GM23338 (cell line): ENCODE data around the gene CAPN15.

ENCODE experiments used
- EZH2 ChIP-seq: fragments of 200-600 bp; sonication (generic); IDR thresholded peaks from one replicate; pipeline ENCODE4 v1.8.0; 2017; ENCODE audit warnings: antibody characterized with exemption, mild to moderate bottlenecking, low read depth; ENCODE audit not compliant: unreplicated experiment
- EZH2phosphoT487 ChIP-seq: fragments of 200-600 bp; sonication (generic); IDR thresholded peaks from one replicate; pipeline ENCODE4 v1.8.1; 2018; ENCODE audit warnings: antibody characterized with exemption; ENCODE audit not compliant: unreplicated experiment
- JUNB ChIP-seq: IDR thresholded peaks from one replicate; pipeline ENCODE4 v1.6.1; 2016; ENCODE audit warnings: antibody characterized with exemption; ENCODE audit not compliant: unreplicated experiment
- NANOG ChIP-seq: IDR thresholded peaks from 2 replicates; pipeline ENCODE4 v1.6.1; 2016; ENCODE audit warnings: antibody characterized with exemption, borderline replicate concordance
- POLR2AphosphoS5 ChIP-seq: IDR thresholded peaks from 2 replicates; pipeline ENCODE4 v1.6.1; 2016; ENCODE audit warnings: antibody characterized with exemption, low read depth
- TF ChIP-seq, protein P1 (sequence below), 2 experiments: fragments of 200-600 bp in 1 of 2; sonication (generic) in 1 of 2; conservative IDR thresholded peaks; 2 replicates each; pipeline versions ENCODE4 v1.5.1 to v1.6.1; 2016 to 2017; ENCODE audit warnings: antibody characterized with exemption in 2 of 2, low read depth in 2 of 2, mild to moderate bottlenecking in 2 of 2, moderate library complexity in 1 of 2
- TF ChIP-seq, protein P2 (sequence below): IDR thresholded peaks from one replicate; pipeline ENCODE4 v1.6.1; 2018; ENCODE audit warnings: antibody characterized with exemption; ENCODE audit not compliant: unreplicated experiment
- TF ChIP-seq, protein P3 (sequence below): IDR thresholded peaks from 2 replicates; pipeline ENCODE4 v1.6.1; 2016; ENCODE audit warnings: antibody characterized with exemption
- TF ChIP-seq, protein P4 (sequence below): fragments of 250-450 bp; sonication (Bioruptor Pico); IDR thresholded peaks from 2 replicates; pipeline ENCODE4 v1.5.0; 2020; ENCODE audit warnings: mild to moderate bottlenecking, moderate library complexity

DNA sequence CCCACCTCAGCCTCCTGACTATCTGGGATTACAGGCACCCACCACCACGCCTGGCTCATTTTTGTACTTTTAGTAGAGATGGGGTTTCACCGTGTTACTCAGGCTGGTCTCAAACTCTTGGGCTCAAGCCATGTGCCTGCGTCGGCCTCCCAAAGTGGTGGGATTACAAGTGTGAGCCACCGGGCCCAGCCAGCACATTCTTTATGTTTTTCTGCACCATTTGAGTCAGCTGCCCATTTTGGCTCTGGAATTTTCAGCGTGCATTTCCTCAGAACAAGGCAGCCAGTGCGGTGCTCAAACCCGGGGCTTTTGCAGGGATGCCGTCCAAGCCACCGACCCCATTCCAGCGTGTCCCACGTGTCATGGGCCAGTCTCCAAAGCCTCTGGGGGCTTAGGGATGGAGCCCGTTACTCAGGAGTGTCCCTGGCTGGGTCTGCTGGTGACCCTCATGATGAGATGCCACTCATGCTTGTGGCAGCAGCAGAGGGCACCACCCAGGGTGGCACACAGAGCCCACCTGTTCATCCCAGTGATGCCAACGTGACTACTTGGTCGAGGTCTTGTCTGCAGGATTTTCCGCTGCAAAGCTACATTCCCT is 58.6 kb downstream of the CAPN15 start:
- TF ChIP-seq, protein P1, sequence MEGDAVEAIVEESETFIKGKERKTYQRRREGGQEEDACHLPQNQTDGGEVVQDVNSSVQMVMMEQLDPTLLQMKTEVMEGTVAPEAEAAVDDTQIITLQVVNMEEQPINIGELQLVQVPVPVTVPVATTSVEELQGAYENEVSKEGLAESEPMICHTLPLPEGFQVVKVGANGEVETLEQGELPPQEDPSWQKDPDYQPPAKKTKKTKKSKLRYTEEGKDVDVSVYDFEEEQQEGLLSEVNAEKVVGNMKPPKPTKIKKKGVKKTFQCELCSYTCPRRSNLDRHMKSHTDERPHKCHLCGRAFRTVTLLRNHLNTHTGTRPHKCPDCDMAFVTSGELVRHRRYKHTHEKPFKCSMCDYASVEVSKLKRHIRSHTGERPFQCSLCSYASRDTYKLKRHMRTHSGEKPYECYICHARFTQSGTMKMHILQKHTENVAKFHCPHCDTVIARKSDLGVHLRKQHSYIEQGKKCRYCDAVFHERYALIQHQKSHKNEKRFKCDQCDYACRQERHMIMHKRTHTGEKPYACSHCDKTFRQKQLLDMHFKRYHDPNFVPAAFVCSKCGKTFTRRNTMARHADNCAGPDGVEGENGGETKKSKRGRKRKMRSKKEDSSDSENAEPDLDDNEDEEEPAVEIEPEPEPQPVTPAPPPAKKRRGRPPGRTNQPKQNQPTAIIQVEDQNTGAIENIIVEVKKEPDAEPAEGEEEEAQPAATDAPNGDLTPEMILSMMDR (conservative IDR thresholded peaks at IDR 0.05; ENCODE audit: low read depth in 2 of 2) = no peak
- TF ChIP-seq NANOG (no peak), EZH2 (no peak), POLR2AphosphoS5 (no peak), EZH2phosphoT487 (no peak), JUNB (no peak)
- TF ChIP-seq, protein P2, sequence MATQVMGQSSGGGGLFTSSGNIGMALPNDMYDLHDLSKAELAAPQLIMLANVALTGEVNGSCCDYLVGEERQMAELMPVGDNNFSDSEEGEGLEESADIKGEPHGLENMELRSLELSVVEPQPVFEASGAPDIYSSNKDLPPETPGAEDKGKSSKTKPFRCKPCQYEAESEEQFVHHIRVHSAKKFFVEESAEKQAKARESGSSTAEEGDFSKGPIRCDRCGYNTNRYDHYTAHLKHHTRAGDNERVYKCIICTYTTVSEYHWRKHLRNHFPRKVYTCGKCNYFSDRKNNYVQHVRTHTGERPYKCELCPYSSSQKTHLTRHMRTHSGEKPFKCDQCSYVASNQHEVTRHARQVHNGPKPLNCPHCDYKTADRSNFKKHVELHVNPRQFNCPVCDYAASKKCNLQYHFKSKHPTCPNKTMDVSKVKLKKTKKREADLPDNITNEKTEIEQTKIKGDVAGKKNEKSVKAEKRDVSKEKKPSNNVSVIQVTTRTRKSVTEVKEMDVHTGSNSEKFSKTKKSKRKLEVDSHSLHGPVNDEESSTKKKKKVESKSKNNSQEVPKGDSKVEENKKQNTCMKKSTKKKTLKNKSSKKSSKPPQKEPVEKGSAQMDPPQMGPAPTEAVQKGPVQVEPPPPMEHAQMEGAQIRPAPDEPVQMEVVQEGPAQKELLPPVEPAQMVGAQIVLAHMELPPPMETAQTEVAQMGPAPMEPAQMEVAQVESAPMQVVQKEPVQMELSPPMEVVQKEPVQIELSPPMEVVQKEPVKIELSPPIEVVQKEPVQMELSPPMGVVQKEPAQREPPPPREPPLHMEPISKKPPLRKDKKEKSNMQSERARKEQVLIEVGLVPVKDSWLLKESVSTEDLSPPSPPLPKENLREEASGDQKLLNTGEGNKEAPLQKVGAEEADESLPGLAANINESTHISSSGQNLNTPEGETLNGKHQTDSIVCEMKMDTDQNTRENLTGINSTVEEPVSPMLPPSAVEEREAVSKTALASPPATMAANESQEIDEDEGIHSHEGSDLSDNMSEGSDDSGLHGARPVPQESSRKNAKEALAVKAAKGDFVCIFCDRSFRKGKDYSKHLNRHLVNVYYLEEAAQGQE = no peak
- TF ChIP-seq, protein P3, sequence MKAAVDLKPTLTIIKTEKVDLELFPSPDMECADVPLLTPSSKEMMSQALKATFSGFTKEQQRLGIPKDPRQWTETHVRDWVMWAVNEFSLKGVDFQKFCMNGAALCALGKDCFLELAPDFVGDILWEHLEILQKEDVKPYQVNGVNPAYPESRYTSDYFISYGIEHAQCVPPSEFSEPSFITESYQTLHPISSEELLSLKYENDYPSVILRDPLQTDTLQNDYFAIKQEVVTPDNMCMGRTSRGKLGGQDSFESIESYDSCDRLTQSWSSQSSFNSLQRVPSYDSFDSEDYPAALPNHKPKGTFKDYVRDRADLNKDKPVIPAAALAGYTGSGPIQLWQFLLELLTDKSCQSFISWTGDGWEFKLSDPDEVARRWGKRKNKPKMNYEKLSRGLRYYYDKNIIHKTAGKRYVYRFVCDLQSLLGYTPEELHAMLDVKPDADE = no peak
- TF ChIP-seq, protein P4, sequence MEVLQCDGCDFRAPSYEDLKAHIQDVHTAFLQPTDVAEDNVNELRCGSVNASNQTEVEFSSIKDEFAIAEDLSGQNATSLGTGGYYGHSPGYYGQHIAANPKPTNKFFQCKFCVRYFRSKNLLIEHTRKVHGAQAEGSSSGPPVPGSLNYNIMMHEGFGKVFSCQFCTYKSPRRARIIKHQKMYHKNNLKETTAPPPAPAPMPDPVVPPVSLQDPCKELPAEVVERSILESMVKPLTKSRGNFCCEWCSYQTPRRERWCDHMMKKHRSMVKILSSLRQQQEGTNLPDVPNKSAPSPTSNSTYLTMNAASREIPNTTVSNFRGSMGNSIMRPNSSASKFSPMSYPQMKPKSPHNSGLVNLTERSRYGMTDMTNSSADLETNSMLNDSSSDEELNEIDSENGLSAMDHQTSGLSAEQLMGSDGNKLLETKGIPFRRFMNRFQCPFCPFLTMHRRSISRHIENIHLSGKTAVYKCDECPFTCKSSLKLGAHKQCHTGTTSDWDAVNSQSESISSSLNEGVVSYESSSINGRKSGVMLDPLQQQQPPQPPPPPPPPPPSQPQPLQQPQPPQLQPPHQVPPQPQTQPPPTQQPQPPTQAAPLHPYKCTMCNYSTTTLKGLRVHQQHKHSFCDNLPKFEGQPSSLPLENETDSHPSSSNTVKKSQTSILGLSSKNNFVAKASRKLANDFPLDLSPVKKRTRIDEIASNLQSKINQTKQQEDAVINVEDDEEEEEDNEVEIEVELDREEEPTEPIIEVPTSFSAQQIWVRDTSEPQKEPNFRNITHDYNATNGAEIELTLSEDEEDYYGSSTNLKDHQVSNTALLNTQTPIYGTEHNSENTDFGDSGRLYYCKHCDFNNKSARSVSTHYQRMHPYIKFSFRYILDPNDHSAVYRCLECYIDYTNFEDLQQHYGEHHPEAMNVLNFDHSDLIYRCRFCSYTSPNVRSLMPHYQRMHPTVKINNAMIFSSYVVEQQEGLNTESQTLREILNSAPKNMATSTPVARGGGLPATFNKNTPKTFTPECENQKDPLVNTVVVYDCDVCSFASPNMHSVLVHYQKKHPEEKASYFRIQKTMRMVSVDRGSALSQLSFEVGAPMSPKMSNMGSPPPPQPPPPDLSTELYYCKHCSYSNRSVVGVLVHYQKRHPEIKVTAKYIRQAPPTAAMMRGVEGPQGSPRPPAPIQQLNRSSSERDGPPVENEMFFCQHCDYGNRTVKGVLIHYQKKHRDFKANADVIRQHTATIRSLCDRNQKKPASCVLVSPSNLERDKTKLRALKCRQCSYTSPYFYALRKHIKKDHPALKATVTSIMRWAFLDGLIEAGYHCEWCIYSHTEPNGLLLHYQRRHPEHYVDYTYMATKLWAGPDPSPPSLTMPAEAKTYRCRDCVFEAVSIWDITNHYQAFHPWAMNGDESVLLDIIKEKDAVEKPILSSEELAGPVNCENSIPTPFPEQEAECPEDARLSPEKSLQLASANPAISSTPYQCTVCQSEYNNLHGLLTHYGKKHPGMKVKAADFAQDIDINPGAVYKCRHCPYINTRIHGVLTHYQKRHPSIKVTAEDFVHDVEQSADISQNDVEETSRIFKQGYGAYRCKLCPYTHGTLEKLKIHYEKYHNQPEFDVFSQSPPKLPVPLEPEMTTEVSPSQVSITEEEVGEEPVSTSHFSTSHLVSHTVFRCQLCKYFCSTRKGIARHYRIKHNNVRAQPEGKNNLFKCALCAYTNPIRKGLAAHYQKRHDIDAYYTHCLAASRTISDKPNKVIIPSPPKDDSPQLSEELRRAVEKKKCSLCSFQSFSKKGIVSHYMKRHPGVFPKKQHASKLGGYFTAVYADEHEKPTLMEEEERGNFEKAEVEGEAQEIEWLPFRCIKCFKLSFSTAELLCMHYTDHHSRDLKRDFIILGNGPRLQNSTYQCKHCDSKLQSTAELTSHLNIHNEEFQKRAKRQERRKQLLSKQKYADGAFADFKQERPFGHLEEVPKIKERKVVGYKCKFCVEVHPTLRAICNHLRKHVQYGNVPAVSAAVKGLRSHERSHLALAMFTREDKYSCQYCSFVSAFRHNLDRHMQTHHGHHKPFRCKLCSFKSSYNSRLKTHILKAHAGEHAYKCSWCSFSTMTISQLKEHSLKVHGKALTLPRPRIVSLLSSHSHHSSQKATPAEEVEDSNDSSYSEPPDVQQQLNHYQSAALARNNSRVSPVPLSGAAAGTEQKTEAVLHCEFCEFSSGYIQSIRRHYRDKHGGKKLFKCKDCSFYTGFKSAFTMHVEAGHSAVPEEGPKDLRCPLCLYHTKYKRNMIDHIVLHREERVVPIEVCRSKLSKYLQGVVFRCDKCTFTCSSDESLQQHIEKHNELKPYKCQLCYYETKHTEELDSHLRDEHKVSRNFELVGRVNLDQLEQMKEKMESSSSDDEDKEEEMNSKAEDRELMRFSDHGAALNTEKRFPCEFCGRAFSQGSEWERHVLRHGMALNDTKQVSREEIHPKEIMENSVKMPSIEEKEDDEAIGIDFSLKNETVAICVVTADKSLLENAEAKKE (CRISPR knock-in tag) = no peak
